ENCODE results near the gene SMIM38.

GRCh38 chr11:69199583-69200315 is 44.0 kb downstream of the SMIM38 start:
- TF ChIP-seq SIN3A (IDR thresholded peaks at IDR 0.05; ENCODE audit: borderline replicate concordance, insufficient read depth, low read length): no peak
- TF ChIP-seq REST (IDR thresholded peaks at IDR 0.05; ENCODE audit: insufficient read depth in 1 of 2, low read depth in 2 of 2, low read length in 2 of 2): no peak
- no peak for TF ChIP-seq POLR2AphosphoS5 (IDR thresholded peaks at IDR 0.05; ENCODE audit: low read depth, low read length)
- TF ChIP-seq TAF1 (IDR thresholded peaks at IDR 0.05; ENCODE audit: borderline replicate concordance, insufficient read depth, low read length): no peak

Data from PFSK-1 (cell line).